ENCODE data around the gene IGSF21. TPM values are rescaled to one million over a fixed set of nuclear protein-coding genes. Genes with fewer than 3 reads are reported as not detected.

Gene IGSF21
- total RNA-seq, 1 experiment from 2014 or later, result 5.2 TPM

DNA sequence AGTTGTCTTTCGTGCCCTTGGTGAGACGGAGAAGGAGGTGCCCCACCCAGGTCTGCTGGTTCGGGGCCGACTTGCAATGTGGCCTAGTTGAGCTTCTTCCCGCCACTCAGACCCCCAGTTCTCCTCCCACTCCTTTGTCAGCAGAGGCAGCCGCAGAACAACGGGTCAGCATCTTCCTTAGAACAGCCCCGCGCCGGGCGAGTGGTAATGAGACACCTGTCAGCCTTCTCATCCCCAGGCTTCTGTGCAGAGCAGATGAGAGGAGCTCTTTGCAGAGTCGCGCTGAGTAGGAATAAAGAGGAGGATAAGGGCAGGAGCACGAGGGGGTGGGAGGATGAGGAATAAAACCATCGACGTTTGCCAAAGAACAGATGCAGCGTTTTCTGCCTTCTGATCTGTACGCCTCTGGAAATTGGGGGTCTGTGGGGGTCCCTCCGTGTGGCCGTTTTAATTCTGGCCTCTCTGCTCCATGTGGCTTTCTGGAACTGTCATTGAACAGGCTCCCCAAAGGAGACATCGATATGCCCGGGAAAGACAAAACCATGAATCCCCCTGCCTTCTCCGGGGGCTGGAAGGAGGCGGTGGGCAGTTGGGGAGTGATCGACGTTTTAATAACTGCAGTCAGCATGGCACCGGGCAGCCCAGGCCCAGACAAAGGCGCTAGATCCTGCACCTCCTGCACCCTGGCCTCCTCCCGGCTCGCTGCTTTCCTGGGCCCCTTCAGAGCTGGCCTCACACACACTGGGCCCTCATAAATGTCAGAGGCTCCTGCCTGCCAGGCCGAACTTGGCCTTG, 27.5 kb upstream of the IGSF21 start:
- no peak overlapping the region for H2AFZ ChIP-seq (ENCODE audit: low read length)
- H2BK20ac ChIP-seq (ENCODE audit: low read depth, low read length, poor library complexity, severe bottlenecking), result no peak overlapping the region
- H3K4me1 ChIP-seq (ENCODE audit: insufficient read depth, low read length), result no peaks in the 10 kb centered on the region
- H3K79me1 ChIP-seq (ENCODE audit: insufficient read depth, low read depth, low read length, poor library complexity, severe bottlenecking), result no peaks in the 10 kb centered on the region
- H4K5ac ChIP-seq (ENCODE audit: insufficient read length, low read depth, low read length), result no peak overlapping the region
- no peak overlapping the region for H3K27ac ChIP-seq (ENCODE audit: insufficient read length, low read depth, low read length)
- Mint-ChIP-seq H3K9me3 (no peaks in the 10 kb centered on the region), H3K4me1 (peaks cover 16 to 30% of the 10 kb centered on the region in 2 experiments), H3K4me3 (no peak overlapping the region; a peak in 1 of 5 replicates), H3K36me3 (ENCODE audit: insufficient read depth in 1 of 3, low read depth in 3 of 3) (no peaks in the 10 kb centered on the region), H3K27me3 (ENCODE audit: low read depth) (peaks cover 6% of the 10 kb centered on the region), H3K27ac (no peak overlapping the region; a peak in 1 of 7 replicates)
- no peak overlapping the region for H3K4ac ChIP-seq (ENCODE audit: low read depth, low read length)
- H4K20me1 ChIP-seq (ENCODE audit: control insufficient read depth, insufficient read depth, insufficient read length), result no peaks in the 10 kb centered on the region
- no peak overlapping the region for H4K8ac ChIP-seq (replicated peaks; ENCODE audit: insufficient read length, low read depth, low read length)
- no peak for DNase-seq
- H2BK120ac ChIP-seq (ENCODE audit: low read depth, low read length, poor library complexity, severe bottlenecking), result no peak overlapping the region
- H3K56ac ChIP-seq (ENCODE audit: insufficient read length, low read depth, low read length), result no peak overlapping the region
- H3K23ac ChIP-seq (ENCODE audit: insufficient read length, low read depth, low read length), result no peak overlapping the region
- H2BK12ac ChIP-seq (ENCODE audit: insufficient read length, low read depth, low read length), result no peak overlapping the region
- no peak overlapping the region for H2AK5ac ChIP-seq (ENCODE audit: insufficient read length, low read length)
- TF ChIP-seq, protein P1, sequence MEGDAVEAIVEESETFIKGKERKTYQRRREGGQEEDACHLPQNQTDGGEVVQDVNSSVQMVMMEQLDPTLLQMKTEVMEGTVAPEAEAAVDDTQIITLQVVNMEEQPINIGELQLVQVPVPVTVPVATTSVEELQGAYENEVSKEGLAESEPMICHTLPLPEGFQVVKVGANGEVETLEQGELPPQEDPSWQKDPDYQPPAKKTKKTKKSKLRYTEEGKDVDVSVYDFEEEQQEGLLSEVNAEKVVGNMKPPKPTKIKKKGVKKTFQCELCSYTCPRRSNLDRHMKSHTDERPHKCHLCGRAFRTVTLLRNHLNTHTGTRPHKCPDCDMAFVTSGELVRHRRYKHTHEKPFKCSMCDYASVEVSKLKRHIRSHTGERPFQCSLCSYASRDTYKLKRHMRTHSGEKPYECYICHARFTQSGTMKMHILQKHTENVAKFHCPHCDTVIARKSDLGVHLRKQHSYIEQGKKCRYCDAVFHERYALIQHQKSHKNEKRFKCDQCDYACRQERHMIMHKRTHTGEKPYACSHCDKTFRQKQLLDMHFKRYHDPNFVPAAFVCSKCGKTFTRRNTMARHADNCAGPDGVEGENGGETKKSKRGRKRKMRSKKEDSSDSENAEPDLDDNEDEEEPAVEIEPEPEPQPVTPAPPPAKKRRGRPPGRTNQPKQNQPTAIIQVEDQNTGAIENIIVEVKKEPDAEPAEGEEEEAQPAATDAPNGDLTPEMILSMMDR (conservative IDR thresholded peaks at IDR 0.05), result no peak
- H3K79me2 ChIP-seq (ENCODE audit: insufficient read depth, low read length), result no peaks in the 10 kb centered on the region
- no peaks in the 10 kb centered on the region for H3K9me3 ChIP-seq (ENCODE audit: control insufficient read depth, low read depth, low read length)
- no peak overlapping the region for H2BK5ac ChIP-seq (ENCODE audit: insufficient read length, low read length)
- H3K9ac ChIP-seq (ENCODE audit: extremely low read depth, insufficient read length, low read length), result no peak overlapping the region
- H3K27me3 ChIP-seq (ENCODE audit: insufficient read depth, low read length), result no peaks in the 10 kb centered on the region
- no peak overlapping the region for H3T11ph ChIP-seq (ENCODE audit: low read length)
- no CpG with 5 or more reads among the region's 31 CpGs for WGBS (ENCODE audit: extremely low coverage, insufficient read length, low lambda C conversion rate)
- H3K23me2 ChIP-seq (ENCODE audit: insufficient read length, low read depth, low read length, poor library complexity, severe bottlenecking), result no peaks in the 10 kb centered on the region
- H3K18ac ChIP-seq (ENCODE audit: insufficient read length, low read depth, low read length), result no peak overlapping the region
- no peak overlapping the region for H2BK15ac ChIP-seq (ENCODE audit: low read depth, low read length)
- no peak overlapping the region for H4K91ac ChIP-seq (ENCODE audit: insufficient read length, low read depth, low read length)
- no peak overlapping the region for H3K14ac ChIP-seq (ENCODE audit: insufficient read depth, low read length)
- no peak overlapping the region for H3K4me2 ChIP-seq (ENCODE audit: insufficient read depth, insufficient read length, low read length)

All from H9 (cell line).